HepG2 (cell line): ENCODE data around the gene MTA3. TPM values are rescaled to one million over a fixed set of nuclear protein-coding genes. Genes with fewer than 3 reads are reported as not detected.

Experiments used
- ARID2 ChIP-seq: sonication (generic); formaldehyde crosslinking; IDR thresholded peaks from 2 replicates; pipeline ENCODE4 v1.8.1; 2022; ENCODE audit warnings: mild to moderate bottlenecking, missing genetic modification reagents, borderline replicate concordance
- ARNT ChIP-seq: fragments of 450-650 bp; IDR thresholded peaks from 2 replicates; pipeline ENCODE4 v1.6.1; 2017
- CENPBD1 ChIP-seq: sonication (generic); formaldehyde crosslinking; IDR thresholded peaks from 2 replicates; pipeline ENCODE4 v1.8.0; 2022; ENCODE audit warnings: missing genetic modification reagents, low read depth, mild to moderate bottlenecking, borderline replicate concordance
- FOXO1 ChIP-seq: sonication (generic); formaldehyde crosslinking; IDR thresholded peaks from 2 replicates; pipeline ENCODE4 v1.4.0; 2020; ENCODE audit warnings: missing genetic modification reagents
- MAX ChIP-seq: IDR thresholded peaks from 2 replicates; pipeline ENCODE4 v1.6.1; 2012; ENCODE audit warnings: inconsistent platforms
- PRDM4 ChIP-seq: sonication (generic); formaldehyde crosslinking; IDR thresholded peaks from 2 replicates; pipeline ENCODE4 v1.9.0; 2021; ENCODE audit warnings: missing genetic modification reagents, borderline replicate concordance
- RCOR2 ChIP-seq: IDR thresholded peaks from 2 replicates; pipeline ENCODE4 v1.6.1; 2016; ENCODE audit warnings: missing biosample characterization, missing genetic modification reagents
- SATB2 ChIP-seq: sonication (generic); formaldehyde crosslinking; IDR thresholded peaks from 2 replicates; pipeline ENCODE4 v1.5.0; 2020; ENCODE audit warnings: missing genetic modification reagents
- TEAD3 ChIP-seq: optimal IDR thresholded peaks from 2 replicates; pipeline ENCODE3; 2016; ENCODE audit warnings: borderline replicate concordance
- ZC3H4 ChIP-seq: sonication (generic); formaldehyde crosslinking; IDR thresholded peaks from 2 replicates; pipeline ENCODE4 v1.4.0; 2020; ENCODE audit warnings: missing genetic modification reagents, borderline replicate concordance
- ZFP1 ChIP-seq: IDR thresholded peaks from 2 replicates; pipeline ENCODE4 v1.6.1; 2016
- ZFP82 ChIP-seq: sonication (generic); formaldehyde crosslinking; IDR thresholded peaks from 2 replicates; pipeline ENCODE4 v1.5.1; 2020; ENCODE audit warnings: mild to moderate bottlenecking, missing genetic modification reagents, borderline replicate concordance
- ZNF205 ChIP-seq: IDR thresholded peaks from 2 replicates; pipeline ENCODE4 v1.6.1; 2018; ENCODE audit warnings: missing biosample characterization, missing genetic modification reagents
- ZNF761 ChIP-seq: sonication (generic); formaldehyde crosslinking; conservative IDR thresholded peaks from 2 replicates; pipeline ENCODE4 v1.4.0; 2020; ENCODE audit warnings: mild to moderate bottlenecking, missing genetic modification reagents
- ZNF850 ChIP-seq: sonication (generic); formaldehyde crosslinking; conservative IDR thresholded peaks from 2 replicates; pipeline ENCODE4 v1.9.0; 2021; ENCODE audit warnings: mild to moderate bottlenecking, missing genetic modification reagents
- polyA plus RNA-seq, 8 experiments: library from polyadenylated mRNA; depleted of rRNA in 3 of 8; stranded (reverse) in 7 of 8; unstranded in 1 of 8; fragments of >200 nt; fragmentation: Illumina TruSeq in 4 of 8; extraction: Trizol in 4 of 8; gene quantifications; 2 replicates each; pipeline versions ENCODE4 v1.2.1 to v1.2.3, GENCODE V29; 2011 to 2016; ENCODE audit warnings: low read depth in 4 of 8, missing spikeins in 1 of 8, mixed read lengths in 1 of 8; ENCODE audit not compliant: insufficient read depth in 1 of 8
- total RNA-seq, 5 experiments: library from RNA; depleted of rRNA; stranded (reverse); fragments of >200 nt; fragmentation: Illumina TruSeq; extraction: Trizol; gene quantifications; 2 replicates each; pipeline ENCODE4 v1.2.3, GENCODE V29; 2016; ENCODE audit warnings: low read depth in 1 of 5
- TF ChIP-seq, protein P1 (sequence below): sonication (generic); formaldehyde crosslinking; IDR thresholded peaks from 2 replicates; pipeline ENCODE4 v1.4.0; 2020; ENCODE audit warnings: missing genetic modification reagents, low read depth, mild to moderate bottlenecking, borderline replicate concordance
- TF ChIP-seq, protein P2 (sequence below): sonication (generic); formaldehyde crosslinking; IDR thresholded peaks from 2 replicates; pipeline ENCODE4 v1.4.0; 2020; ENCODE audit warnings: missing genetic modification reagents, borderline replicate concordance
- TF ChIP-seq, protein P3 (sequence below): sonication (generic); formaldehyde crosslinking; IDR thresholded peaks from 2 replicates; pipeline ENCODE4 v1.4.0; 2020; ENCODE audit warnings: mild to moderate bottlenecking, missing genetic modification reagents, borderline replicate concordance

The MTA3 gene
- total and polyA plus RNA-seq, 2 of the 13 experiments (the other 11 are each of a cell fraction or from before 2014, with no cell fraction given) = 48.8 to 77.8 TPM

GRCh38 chr2:42568401-42569115, at the start of gene MTA3 (continued):
- TF ChIP-seq PRDM4 (CRISPR knock-in tag) = no peak
- no peak for TF ChIP-seq ZFP82 (CRISPR knock-in tag)
- TF ChIP-seq MAX = peak; percentile 55; the same call in 1 of the 2 replicates
- no peak for TF ChIP-seq ZNF850 (CRISPR knock-in tag)
- TF ChIP-seq CENPBD1 (CRISPR knock-in tag) = no peak
- TF ChIP-seq RCOR2 (CRISPR knock-in tag) = no peak
- no peak for TF ChIP-seq ARNT
- no peak for TF ChIP-seq SATB2 (CRISPR knock-in tag)
- peak; percentile 9 for TF ChIP-seq TEAD3 (CRISPR knock-in tag)
- TF ChIP-seq ZFP1 (CRISPR knock-in tag) = no peak
- TF ChIP-seq, protein P1, sequence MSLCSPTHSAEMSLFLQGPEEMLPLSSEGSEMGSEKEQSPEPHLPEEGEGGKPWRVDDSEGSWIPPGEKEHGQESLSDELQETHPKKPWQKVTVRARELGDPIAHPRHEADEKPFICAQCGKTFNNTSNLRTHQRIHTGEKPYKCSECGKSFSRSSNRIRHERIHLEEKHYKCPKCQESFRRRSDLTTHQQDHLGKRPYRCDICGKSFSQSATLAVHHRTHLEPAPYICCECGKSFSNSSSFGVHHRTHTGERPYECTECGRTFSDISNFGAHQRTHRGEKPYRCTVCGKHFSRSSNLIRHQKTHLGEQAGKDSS (CRISPR knock-in tag) = no peak
- TF ChIP-seq FOXO1 (CRISPR knock-in tag) = 0 out of 2 replicates have a peak, but pooled peaks have one; percentile 22
- no peak for TF ChIP-seq ZC3H4
- TF ChIP-seq ZNF761 (CRISPR knock-in tag) = no peak
- TF ChIP-seq ARID2 (CRISPR knock-in tag) = no peak
- TF ChIP-seq ZNF205 = 0 out of 2 replicates have a peak, but pooled peaks have one; percentile 7
- TF ChIP-seq, protein P2, sequence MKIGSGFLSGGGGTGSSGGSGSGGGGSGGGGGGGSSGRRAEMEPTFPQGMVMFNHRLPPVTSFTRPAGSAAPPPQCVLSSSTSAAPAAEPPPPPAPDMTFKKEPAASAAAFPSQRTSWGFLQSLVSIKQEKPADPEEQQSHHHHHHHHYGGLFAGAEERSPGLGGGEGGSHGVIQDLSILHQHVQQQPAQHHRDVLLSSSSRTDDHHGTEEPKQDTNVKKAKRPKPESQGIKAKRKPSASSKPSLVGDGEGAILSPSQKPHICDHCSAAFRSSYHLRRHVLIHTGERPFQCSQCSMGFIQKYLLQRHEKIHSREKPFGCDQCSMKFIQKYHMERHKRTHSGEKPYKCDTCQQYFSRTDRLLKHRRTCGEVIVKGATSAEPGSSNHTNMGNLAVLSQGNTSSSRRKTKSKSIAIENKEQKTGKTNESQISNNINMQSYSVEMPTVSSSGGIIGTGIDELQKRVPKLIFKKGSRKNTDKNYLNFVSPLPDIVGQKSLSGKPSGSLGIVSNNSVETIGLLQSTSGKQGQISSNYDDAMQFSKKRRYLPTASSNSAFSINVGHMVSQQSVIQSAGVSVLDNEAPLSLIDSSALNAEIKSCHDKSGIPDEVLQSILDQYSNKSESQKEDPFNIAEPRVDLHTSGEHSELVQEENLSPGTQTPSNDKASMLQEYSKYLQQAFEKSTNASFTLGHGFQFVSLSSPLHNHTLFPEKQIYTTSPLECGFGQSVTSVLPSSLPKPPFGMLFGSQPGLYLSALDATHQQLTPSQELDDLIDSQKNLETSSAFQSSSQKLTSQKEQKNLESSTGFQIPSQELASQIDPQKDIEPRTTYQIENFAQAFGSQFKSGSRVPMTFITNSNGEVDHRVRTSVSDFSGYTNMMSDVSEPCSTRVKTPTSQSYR = peak; percentile 73
- TF ChIP-seq, protein P3, sequence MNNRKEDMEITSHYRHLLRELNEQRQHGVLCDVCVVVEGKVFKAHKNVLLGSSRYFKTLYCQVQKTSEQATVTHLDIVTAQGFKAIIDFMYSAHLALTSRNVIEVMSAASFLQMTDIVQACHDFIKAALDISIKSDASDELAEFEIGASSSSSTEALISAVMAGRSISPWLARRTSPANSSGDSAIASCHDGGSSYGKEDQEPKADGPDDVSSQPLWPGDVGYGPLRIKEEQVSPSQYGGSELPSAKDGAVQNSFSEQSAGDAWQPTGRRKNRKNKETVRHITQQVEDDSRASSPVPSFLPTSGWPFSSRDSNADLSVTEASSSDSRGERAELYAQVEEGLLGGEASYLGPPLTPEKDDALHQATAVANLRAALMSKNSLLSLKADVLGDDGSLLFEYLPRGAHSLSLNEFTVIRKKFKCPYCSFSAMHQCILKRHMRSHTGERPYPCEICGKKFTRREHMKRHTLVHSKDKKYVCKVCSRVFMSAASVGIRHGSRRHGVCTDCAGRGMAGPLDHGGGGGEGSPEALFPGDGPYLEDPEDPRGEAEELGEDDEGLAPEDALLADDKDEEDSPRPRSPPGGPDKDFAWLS = no peak
